BJ (cell line): ENCODE measurements around the gene DLG5. TPM values are rescaled to one million over a fixed set of nuclear protein-coding genes. Genes with fewer than 3 reads are reported as not detected.

ENCODE experiments used
- CTCF ChIA-PET: fragments of 350-600 bp; formaldehyde crosslinking; extraction: SDS; loops from one replicate; lab custom pipeline; 2021; ENCODE audit warnings: antibody characterized with exemption, inconsistent platforms; lab: Yijun Ruan, JAX
- POLR2A ChIA-PET: fragments of 300-600 bp; sonication (Branson Sonifier 250); formaldehyde crosslinking; extraction: SDS; loops from one replicate; lab custom pipeline; 2021; ENCODE audit warnings: antibody characterized with exemption; lab: Charles Lee
- DNase-seq: peaks from one replicate; pipeline ENCODE4 v3.0.0-alpha.2; 2011; ENCODE audit warnings: low read depth
- H3K27me3 ChIP-seq: 2 replicates; pipeline ENCODE4 v1.6.0; 2011; ENCODE audit warnings: low read length; ENCODE audit not compliant: control insufficient read depth, insufficient read depth
- H3K36me3 ChIP-seq: 2 replicates; pipeline ENCODE4 v1.5.1; 2011; ENCODE audit warnings: low read length; ENCODE audit not compliant: control insufficient read depth, insufficient read depth
- H3K4me3 ChIP-seq: 2 replicates; pipeline ENCODE4 v1.5.1; 2011; ENCODE audit warnings: low read depth, mild to moderate bottlenecking, control low read depth, low read length
- polyA plus RNA-seq: library from polyadenylated mRNA; depleted of rRNA; stranded (reverse); fragments of >200 nt; gene quantifications from 2 replicates; pipeline ENCODE4 v1.2.3, GENCODE V29; 2011
- TF ChIP-seq, protein P1 (sequence below): IDR thresholded peaks from 2 replicates; pipeline ENCODE4 v1.5.1; 2011; ENCODE audit warnings: low read depth, mild to moderate bottlenecking, control low read depth, inconsistent platforms, low read length, moderate library complexity; ENCODE audit not compliant: insufficient read depth

DLG5 gene
- polyA plus RNA-seq, 1 experiment, result 21.9 TPM

DNA sequence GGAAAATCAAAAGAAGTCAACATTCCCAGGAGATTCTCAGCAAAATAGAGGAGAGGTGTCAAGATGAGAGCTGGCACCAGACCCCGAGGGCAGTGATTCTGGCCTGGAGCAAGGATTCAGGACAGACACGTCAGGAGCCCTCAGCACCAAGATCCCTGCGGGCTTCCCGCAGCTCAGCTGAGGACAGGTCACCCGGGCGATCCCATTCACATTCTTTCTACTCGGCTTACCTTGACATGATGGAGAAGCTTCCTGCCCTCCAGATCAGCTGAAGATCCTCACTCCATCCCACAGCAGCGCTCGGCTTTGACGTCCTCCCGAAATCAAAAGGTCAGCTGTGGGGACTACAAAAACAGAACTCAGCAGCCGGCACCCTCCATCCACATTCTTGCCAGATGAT lies 139.1 kb downstream of the DLG5 start:
- DNase-seq, result no peak
- Histone ChIP-seq H3K36me3 (peaks cover 33% of the 10 kb centered on the region), H3K4me3 (no peak overlapping the region), H3K27me3 (no peaks in the 10 kb centered on the region)
- POLR2A ChIA-PET, result no interaction called here
- TF ChIP-seq, protein P1, sequence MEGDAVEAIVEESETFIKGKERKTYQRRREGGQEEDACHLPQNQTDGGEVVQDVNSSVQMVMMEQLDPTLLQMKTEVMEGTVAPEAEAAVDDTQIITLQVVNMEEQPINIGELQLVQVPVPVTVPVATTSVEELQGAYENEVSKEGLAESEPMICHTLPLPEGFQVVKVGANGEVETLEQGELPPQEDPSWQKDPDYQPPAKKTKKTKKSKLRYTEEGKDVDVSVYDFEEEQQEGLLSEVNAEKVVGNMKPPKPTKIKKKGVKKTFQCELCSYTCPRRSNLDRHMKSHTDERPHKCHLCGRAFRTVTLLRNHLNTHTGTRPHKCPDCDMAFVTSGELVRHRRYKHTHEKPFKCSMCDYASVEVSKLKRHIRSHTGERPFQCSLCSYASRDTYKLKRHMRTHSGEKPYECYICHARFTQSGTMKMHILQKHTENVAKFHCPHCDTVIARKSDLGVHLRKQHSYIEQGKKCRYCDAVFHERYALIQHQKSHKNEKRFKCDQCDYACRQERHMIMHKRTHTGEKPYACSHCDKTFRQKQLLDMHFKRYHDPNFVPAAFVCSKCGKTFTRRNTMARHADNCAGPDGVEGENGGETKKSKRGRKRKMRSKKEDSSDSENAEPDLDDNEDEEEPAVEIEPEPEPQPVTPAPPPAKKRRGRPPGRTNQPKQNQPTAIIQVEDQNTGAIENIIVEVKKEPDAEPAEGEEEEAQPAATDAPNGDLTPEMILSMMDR, result no peak
- CTCF ChIA-PET, result no interaction called here

DNA sequence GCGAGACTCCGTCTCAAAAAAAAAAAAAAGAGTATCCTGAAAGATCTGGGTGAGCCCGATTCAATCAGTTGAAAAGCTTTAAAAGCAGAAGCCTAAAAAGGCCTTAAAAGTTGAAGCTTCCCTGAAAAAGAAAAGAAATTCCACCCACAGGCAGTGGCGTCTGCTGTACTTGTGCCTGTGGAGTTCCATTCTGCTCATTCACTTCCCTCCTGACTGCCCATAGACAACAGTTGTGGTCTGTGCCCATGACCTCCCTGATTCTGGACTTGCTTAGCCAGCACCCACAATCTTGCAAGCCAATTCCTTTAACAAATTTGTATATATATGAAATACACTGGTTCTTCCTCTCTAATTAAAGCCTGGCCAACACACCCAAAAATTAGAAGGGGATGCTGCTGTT lies 141.7 kb downstream of the DLG5 start:
- H3K27me3 ChIP-seq, result no peaks in the 10 kb centered on the region
- TF ChIP-seq, protein P1, result no peak
- H3K4me3 ChIP-seq, result no peak overlapping the region
- ChIA-PET CTCF (interaction anchor here (0.8 kb wide), 2 partner anchors 15 to 21 kb away, joined by 3 read pairs; no protein-coding TSS in a partner anchor), POLR2A (interaction anchor here (0.7 kb wide), 1 partner anchor 393 kb away, joined by 6 read pairs; no protein-coding TSS in a partner anchor)
- peak; percentile 68 for DNase-seq
- H3K36me3 ChIP-seq, result peaks cover 36% of the 10 kb centered on the region

DNA sequence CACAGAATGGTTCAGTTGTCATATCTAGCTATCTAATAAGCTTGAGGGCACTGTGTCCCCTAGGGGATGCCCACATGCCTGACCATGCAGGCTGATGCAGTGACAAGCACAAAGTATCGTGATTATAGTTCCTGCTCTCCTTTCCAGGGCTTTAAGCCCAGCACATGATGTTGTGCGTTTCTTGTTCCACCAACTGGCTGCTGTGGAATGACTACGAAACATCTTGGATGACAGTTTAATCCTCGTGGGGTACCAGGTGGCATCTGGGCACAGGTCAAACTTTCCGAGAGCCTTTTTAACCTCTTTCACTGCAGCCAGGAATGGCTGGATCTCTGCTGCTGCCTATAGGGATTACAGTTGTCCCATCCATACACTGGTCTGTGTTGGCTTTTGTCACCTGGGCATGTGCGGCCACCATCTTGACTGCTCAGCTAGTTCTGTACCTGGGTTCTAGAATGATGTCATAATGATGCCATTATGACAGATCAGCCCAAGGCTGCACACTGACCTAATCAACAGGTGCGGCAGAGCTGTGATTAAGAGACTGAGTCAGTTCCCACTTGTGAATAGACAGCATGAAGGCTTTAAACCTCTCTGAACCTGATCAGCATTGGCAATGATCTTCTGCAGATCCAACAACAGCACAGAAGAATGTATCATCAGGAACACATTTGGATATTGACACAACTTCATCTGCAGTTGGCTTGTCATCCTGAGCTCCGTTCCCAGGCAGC lies 144.1 kb downstream of the DLG5 start:
- peaks cover 30% of the 10 kb centered on the region for H3K36me3 ChIP-seq
- ChIA-PET POLR2A (no interaction called here), CTCF (interaction anchor here (1.2 kb wide), 1 partner anchor 14 kb away, joined by 3 read pairs; no protein-coding TSS in a partner anchor)
- no peak for DNase-seq
- TF ChIP-seq, protein P1, result no peak
- no peak overlapping the region for H3K4me3 ChIP-seq
- no peaks in the 10 kb centered on the region for H3K27me3 ChIP-seq

DNA sequence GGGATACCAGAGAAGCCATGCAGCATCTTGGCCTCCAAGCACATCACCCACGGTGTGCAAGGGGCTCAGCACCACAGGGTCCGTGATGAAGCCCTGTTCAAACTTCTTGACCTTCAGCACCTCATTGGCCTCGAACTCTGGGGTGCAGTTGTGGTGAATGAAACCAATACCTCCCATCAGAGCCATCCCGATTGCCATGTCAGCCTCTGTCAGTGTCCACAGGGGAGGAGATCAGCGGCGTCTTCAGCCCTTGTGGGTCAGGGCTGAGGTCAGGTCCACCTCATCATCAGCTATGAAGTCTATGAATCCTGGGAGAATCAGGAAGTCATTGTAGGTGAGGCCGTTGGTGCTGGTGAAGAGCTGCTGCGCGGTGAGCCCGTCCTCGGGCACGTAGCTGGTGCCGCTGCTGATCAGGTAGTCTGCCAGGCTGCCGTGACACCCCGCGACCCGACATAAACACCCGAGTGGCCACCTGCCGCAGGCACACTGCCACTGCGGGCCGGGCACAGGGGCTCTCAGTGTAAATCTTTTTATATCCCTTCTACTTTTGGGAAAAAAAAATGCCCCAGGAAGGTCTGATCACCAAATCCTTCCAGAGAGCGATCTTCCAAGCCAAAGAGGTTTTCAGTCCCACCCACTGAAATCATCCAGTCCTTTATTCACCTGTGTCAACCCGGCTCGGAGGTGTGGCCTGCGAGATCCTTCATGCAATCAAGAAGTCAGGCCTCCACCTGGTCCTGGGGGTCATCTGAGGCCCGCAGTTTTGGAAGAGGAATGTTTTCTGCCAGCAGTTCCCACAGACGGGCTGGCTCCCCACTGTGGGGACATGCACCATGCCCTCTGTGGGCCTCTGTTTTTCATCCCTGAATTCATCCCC lies 144.9 kb downstream of the DLG5 start:
- no peak overlapping the region for H3K4me3 ChIP-seq
- ChIA-PET CTCF (no interaction called here), POLR2A (no interaction called here)
- DNase-seq, result no peak
- peaks cover 26% of the 10 kb centered on the region for H3K36me3 ChIP-seq
- TF ChIP-seq, protein P1, result no peak
- H3K27me3 ChIP-seq, result no peaks in the 10 kb centered on the region

DNA sequence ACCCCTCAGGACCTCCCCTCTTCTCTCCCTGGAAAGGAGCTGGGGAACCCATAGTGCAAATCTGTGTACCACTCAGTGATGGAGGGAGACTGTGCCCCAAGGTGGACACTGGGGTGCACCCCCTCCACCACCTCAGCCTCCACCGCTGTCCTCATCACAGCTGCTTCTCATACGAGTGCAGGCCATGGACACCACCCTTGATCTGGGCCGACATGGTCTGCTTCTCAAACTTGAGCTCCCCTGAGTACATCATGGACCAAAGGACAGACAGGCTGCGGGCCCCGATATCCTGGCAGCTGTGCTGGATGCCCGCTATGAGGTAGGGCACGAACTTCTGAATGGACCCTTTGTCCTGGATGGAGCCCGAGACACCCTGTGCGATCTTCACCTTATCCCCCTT lies 146.4 kb downstream of the DLG5 start:
- DNase-seq, result no peak
- Histone ChIP-seq H3K27me3 (no peaks in the 10 kb centered on the region), H3K36me3 (peaks cover 25% of the 10 kb centered on the region), H3K4me3 (no peak overlapping the region)
- TF ChIP-seq, protein P1, result no peak
- ChIA-PET POLR2A (no interaction called here), CTCF (no interaction called here)
